Measurements from ENCODE around the gene OR10H3.

Gene OR10H3

GRCh38 chr19:15787611-15788155 is 49.9 kb downstream of the OR10H3 start, which contains the start of gene OR10H5:
Gene OR10H5, plus strand, starts transcription at chr19:15787661. Its CDS starts 6,388 bp downstream, at chr19:15794049.
- TF ChIP-seq, protein P1, sequence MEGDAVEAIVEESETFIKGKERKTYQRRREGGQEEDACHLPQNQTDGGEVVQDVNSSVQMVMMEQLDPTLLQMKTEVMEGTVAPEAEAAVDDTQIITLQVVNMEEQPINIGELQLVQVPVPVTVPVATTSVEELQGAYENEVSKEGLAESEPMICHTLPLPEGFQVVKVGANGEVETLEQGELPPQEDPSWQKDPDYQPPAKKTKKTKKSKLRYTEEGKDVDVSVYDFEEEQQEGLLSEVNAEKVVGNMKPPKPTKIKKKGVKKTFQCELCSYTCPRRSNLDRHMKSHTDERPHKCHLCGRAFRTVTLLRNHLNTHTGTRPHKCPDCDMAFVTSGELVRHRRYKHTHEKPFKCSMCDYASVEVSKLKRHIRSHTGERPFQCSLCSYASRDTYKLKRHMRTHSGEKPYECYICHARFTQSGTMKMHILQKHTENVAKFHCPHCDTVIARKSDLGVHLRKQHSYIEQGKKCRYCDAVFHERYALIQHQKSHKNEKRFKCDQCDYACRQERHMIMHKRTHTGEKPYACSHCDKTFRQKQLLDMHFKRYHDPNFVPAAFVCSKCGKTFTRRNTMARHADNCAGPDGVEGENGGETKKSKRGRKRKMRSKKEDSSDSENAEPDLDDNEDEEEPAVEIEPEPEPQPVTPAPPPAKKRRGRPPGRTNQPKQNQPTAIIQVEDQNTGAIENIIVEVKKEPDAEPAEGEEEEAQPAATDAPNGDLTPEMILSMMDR (IDR thresholded peaks at IDR 0.05; ENCODE audit: control insufficient read depth, extremely low read depth, insufficient read depth) = no peak
- H3K4me3 ChIP-seq (ENCODE audit: low read depth, low read length) = no peak within 1 kb of the TSS
- no peak for DNase-seq (ENCODE audit: low read depth)

GRCh38 chr19:15788594-15789270 is 50.9 kb downstream of the OR10H3 start:
- DNase-seq (ENCODE audit: low read depth) = no peak
- TF ChIP-seq, protein P1 (IDR thresholded peaks at IDR 0.05; ENCODE audit: control insufficient read depth, extremely low read depth, insufficient read depth) = no peak
- H3K4me3 ChIP-seq (ENCODE audit: low read depth, low read length) = no peak overlapping the region

- no peak for DNase-seq (ENCODE audit: low read depth)
- no peak overlapping the region for H3K4me3 ChIP-seq (ENCODE audit: low read depth, low read length)
- TF ChIP-seq, protein P1 (IDR thresholded peaks at IDR 0.05; ENCODE audit: control insufficient read depth, extremely low read depth, insufficient read depth) = no peak
Observed at GRCh38 chr19:15790096-15790495, 52.3 kb downstream of the OR10H3 start.
